Measurements from ENCODE around the gene GNG2.

- TF ChIP-seq CTCF (conservative IDR thresholded peaks at IDR 0.05; ENCODE audit: low read length) (no peak), EZH2phosphoT487 (IDR thresholded peaks at IDR 0.05; ENCODE audit: borderline replicate concordance, low read depth, low read length) (no peak)
Measured at GRCh38 chr14:52011523-52011922, 151.1 kb downstream of the GNG2 start.

All from OCI-LY7 (cell line).